HG03565 (cell line): ENCODE measurements around the gene IL19.

Experiments used
- ATAC-seq: cut with Tn5 transposase; IDR thresholded peaks from one replicate; pipeline ENCODE4 v1.9.1; 2021; ENCODE audit warnings: mild to moderate bottlenecking, moderate library complexity; ENCODE audit not compliant: unreplicated experiment

The IL19 gene

GRCh38 chr1:206885341-206886060, 114.9 kb downstream of the IL19 start:
- no peak for ATAC-seq

- no peak for ATAC-seq
Observed at GRCh38 chr1:206886831-206887230, 116.3 kb downstream of the IL19 start.

GRCh38 chr1:206887701-206888100, 117.1 kb downstream of the IL19 start:
- ATAC-seq, result no peak

- no peak for ATAC-seq
Observed at GRCh38 chr1:206890125-206891060, 119.8 kb downstream of the IL19 start.

- ATAC-seq, result no peak
Observed at GRCh38 chr1:206891412-206891811, 120.8 kb downstream of the IL19 start.
